Measurements from ENCODE around the gene FAM167B.

The FAM167B gene

GRCh38 chr1:32224285-32224684, 22.7 kb upstream of the FAM167B start:
- no peak overlapping the region for H3K4me3 ChIP-seq (ENCODE audit: low read length)
- TF ChIP-seq CTCF (conservative IDR thresholded peaks at IDR 0.05; ENCODE audit: low read depth, low read length): no peak
- no peak for DNase-seq (ENCODE audit: low read depth)

DNA sequence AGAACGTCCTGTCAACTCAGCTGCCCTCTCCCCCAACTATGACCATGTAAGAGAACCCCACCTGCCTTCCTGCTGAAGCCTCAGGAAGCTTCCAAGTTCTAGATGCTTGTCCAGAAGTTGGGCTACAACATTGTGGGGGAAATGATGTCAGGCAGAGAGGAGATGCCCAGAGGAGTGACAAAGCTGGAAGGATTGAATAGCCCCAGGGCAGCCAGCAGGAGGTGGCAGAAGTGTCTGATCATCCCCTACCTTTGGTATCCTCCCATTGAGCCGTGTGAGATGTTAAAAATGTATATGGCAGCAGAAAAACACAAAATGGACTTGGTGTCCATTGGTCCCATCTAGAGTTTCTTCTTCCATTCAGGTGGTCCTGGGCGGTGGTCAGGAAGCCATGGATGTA, 18.3 kb upstream of the FAM167B start:
- no peak for DNase-seq (ENCODE audit: low read depth)
- no peak overlapping the region for H3K4me3 ChIP-seq (ENCODE audit: low read length)
- no peak for TF ChIP-seq CTCF (conservative IDR thresholded peaks at IDR 0.05; ENCODE audit: low read depth, low read length)

DNA sequence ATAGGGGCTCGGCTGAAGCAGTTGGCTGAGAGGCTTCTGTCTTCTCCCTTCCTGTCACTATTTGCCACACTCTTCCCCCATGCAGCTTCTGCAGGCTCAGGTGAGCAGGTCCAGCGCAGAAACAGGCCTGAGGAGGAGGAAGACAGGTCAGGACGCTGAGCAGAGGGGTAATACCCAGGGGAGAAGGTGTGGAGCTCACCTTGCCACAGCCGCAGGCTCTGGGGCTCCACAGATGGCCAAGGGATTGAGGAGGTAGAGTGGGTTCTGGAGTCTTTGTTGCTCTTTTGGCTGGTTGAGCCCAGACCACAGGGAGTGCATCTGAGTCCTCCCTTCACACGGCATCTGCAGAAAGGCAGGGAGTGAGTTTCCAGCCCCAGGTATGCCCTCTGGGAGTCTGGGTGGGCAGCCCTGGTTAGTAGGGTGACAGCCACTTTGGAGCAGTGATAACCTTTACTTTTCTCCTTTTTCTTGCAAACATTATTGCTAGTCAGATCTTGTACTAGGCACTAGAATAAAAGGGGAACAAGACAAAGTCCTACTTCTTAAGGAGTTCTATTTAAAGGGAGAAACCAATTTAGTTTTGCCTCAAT, 15.1 kb upstream of the FAM167B start:
- no peak for TF ChIP-seq CTCF (conservative IDR thresholded peaks at IDR 0.05; ENCODE audit: low read depth, low read length)
- no peak overlapping the region for H3K4me3 ChIP-seq (ENCODE audit: low read length)
- DNase-seq (ENCODE audit: low read depth): no peak

GRCh38 chr1:32232558-32233304, 14.3 kb upstream of the FAM167B start:
- H3K4me3 ChIP-seq (ENCODE audit: low read length): no peak overlapping the region
- no peak for TF ChIP-seq CTCF (conservative IDR thresholded peaks at IDR 0.05; ENCODE audit: low read depth, low read length)
- no peak for DNase-seq (ENCODE audit: low read depth)

DNA sequence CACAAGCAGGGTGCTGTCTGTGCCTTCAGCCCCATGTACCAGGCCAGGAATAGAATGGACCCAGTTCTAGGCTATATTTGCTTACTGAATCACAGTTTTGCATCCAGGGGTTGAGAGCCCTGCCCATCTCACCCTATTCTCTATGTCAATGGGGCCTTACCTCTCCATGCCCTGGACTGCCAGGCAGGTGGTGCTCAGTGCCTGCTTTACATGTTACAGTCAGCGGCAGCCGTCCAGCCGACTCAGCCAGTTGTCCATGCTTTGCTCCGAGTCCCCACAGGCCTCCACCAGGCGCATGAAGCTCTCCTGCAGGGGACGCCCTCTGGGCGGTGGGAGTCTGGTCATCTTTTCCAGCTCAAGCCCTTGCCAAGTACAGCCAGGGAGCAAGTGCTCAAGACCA, 12.2 kb upstream of the FAM167B start:
- DNase-seq (ENCODE audit: low read depth): no peak
- TF ChIP-seq CTCF (conservative IDR thresholded peaks at IDR 0.05; ENCODE audit: low read depth, low read length): no peak
- H3K4me3 ChIP-seq (ENCODE audit: low read length): no peak overlapping the region

DNA sequence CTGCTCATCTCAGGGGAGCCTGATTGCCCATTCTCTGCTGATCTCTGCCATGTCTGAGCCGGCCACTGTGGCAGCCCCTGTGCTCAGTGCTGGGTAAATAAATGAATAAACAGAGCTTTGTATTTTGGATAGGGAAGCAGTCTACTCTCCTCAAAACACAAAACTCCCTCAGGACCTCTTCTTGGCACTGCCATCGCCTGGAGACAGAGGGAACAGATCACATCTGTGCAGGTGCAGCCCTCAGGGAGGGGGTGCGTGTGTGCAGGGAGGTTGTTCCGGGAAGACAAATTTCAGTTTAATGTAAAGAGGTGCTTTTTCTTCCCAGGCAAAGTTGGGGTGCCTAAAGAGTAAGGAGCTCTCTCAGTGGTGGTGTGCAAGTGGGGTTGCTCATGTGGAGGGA, 7.7 kb upstream of the FAM167B start:
- TF ChIP-seq CTCF (conservative IDR thresholded peaks at IDR 0.05; ENCODE audit: low read depth, low read length): no peak
- DNase-seq (ENCODE audit: low read depth): no peak
- no peak overlapping the region for H3K4me3 ChIP-seq (ENCODE audit: low read length)

DNA sequence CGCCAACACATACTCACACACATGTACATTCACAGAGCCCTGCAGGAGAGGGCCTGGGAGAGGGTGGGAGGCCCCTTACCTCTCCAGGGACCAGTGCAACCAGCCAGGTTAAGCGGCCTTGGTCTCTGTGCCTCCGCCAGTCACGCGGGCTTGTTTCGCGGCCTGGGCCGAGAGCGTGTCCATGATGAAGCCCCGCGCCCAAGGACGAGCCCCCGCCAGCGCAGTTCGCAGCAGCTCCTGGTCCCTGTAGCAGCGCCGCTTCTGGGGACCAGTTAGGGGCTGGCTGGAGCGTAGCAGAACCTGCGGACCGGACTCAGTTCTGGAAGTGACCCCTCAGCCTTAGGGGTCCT, 7.3 kb upstream of the FAM167B start:
- TF ChIP-seq CTCF (conservative IDR thresholded peaks at IDR 0.05; ENCODE audit: low read depth, low read length): no peak
- peak overlapping the region; percentile 56 for H3K4me3 ChIP-seq (ENCODE audit: low read length)
- no peak for DNase-seq (ENCODE audit: low read depth)
